Measurements from ENCODE around the gene AFP.

DNA sequence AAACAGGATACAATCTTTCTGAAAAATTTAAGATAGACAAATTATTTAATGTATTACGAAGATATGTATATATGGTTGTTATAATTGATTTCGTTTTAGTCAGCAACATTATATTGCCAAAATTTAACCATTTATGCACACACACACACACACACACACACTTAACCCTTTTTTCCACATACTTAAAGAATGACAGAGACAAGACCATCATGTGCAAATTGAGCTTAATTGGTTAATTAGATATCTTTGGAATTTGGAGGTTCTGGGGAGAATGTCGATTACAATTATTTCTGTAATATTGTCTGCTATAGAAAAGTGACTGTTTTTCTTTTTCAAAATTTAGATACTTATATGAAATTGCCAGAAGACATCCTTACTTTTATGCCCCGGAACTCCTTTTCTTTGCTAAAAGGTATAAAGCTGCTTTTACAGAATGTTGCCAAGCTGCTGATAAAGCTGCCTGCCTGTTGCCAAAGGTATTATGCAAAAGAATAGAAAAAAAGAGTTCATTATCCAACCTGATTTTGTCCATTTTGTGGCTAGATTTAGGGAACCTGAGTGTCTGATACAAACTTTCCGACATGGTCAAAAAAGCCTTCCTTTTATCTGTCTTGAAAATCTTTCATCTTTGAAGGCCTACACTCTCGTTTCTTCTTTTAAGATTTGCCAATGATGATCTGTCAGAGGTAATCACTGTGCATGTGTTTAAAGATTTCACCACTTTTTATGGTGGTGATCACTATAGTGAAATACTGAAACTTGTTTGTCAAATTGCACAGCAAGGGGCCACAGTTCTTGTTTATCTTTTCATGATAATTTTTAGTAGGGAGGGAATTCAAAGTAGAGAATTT, 26.8 kb upstream of the AFP start:
- TF ChIP-seq, protein P1, sequence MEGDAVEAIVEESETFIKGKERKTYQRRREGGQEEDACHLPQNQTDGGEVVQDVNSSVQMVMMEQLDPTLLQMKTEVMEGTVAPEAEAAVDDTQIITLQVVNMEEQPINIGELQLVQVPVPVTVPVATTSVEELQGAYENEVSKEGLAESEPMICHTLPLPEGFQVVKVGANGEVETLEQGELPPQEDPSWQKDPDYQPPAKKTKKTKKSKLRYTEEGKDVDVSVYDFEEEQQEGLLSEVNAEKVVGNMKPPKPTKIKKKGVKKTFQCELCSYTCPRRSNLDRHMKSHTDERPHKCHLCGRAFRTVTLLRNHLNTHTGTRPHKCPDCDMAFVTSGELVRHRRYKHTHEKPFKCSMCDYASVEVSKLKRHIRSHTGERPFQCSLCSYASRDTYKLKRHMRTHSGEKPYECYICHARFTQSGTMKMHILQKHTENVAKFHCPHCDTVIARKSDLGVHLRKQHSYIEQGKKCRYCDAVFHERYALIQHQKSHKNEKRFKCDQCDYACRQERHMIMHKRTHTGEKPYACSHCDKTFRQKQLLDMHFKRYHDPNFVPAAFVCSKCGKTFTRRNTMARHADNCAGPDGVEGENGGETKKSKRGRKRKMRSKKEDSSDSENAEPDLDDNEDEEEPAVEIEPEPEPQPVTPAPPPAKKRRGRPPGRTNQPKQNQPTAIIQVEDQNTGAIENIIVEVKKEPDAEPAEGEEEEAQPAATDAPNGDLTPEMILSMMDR (optimal IDR thresholded peaks at IDR 0.05 in 1 of 3, IDR thresholded peaks at IDR 0.05 in 1 of 3, conservative IDR thresholded peaks at IDR 0.05 in 1 of 3; ENCODE audit: extremely low read depth in 1 of 3, insufficient read depth in 2 of 3, low read length in 3 of 3), result no peak
- no peak for TF ChIP-seq EZH2 (IDR thresholded peaks at IDR 0.05; ENCODE audit: low read length)

All from keratinocyte (primary cell).